ENCODE data around the gene SMTNL2.
"Not testable (repeated sequence)": the region's sequence is repeated elsewhere in the genome, so short reads cannot be mapped to it uniquely, and the experiment has no call there.

GRCh38 chr17:4639301-4640059, 55.2 kb downstream of the SMTNL2 start:
- TF ChIP-seq CTCF (conservative IDR thresholded peaks at IDR 0.05; ENCODE audit: low read depth, low read length); EZH2 (IDR thresholded peaks at IDR 0.05; ENCODE audit: borderline replicate concordance, low read depth, low read length, poor library complexity, severe bottlenecking): not testable (repeated sequence)
